GM12878 (cell line): ENCODE measurements around the gene PHKB. TPM values are rescaled to one million over a fixed set of nuclear protein-coding genes. Genes with fewer than 3 reads are reported as not detected.

Source experiments
- ASH2L ChIP-seq: fragments of 300-600, 200-600 bp; sonication (generic); IDR thresholded peaks from 2 replicates; pipeline ENCODE4 v1.6.1; 2017; ENCODE audit warnings: low read depth, mild to moderate bottlenecking, borderline replicate concordance
- RAD51 ChIP-seq: fragments of 450-650 bp; IDR thresholded peaks from 2 replicates; pipeline ENCODE4 v1.6.1; 2016; ENCODE audit warnings: moderate library complexity, mild to moderate bottlenecking, inconsistent platforms
- RELA ChIP-seq: fragments of 450-650 bp; IDR thresholded peaks from 2 replicates; pipeline ENCODE4 v1.8.0; 2014; ENCODE audit warnings: borderline replicate concordance; ENCODE audit not compliant: partially characterized antibody
- SPI1 ChIP-seq: IDR thresholded peaks from 2 replicates; pipeline ENCODE4 v1.6.1; 2011; ENCODE audit warnings: low read depth, mild to moderate bottlenecking, low read length, moderate library complexity, borderline replicate concordance; ENCODE audit not compliant: insufficient read depth
- TAF1 ChIP-seq: IDR thresholded peaks from 2 replicates; pipeline ENCODE4 v1.6.1; 2011; ENCODE audit warnings: mild to moderate bottlenecking, low read depth, low read length, borderline replicate concordance
- YY1 ChIP-seq: IDR thresholded peaks from 2 replicates; pipeline ENCODE4 v1.6.1; 2011; ENCODE audit warnings: low read depth, mild to moderate bottlenecking, low read length
- ZSCAN29 ChIP-seq: fragments of 450-650 bp; IDR thresholded peaks from 2 replicates; pipeline ENCODE4 v1.6.1; 2017; ENCODE audit warnings: mild to moderate bottlenecking, moderate library complexity
- polyA plus RNA-seq, 11 experiments: library from polyadenylated mRNA; depleted of rRNA in 4 of 11; unstranded in 6 of 11; stranded (reverse) in 5 of 11; fragments of >200 nt; fragmentation: Nextera tagmentation in 4 of 11; fragmentation: Illumina TruSeq in 1 of 11; extraction: Ambion mirVana in 4 of 11; extraction: Trizol in 1 of 11; gene quantifications; 1 replicate in 1 of 11; 2 replicates in 10 of 11; pipeline versions ENCODE4 v1.2.1 to v1.2.3, GENCODE V29; 2011 to 2016; ENCODE audit warnings: inconsistent platforms in 2 of 11, missing spikeins in 2 of 11, low read depth in 1 of 11
- total RNA-seq, 4 experiments: library from RNA; depleted of rRNA in 3 of 4; stranded (reverse); fragments of >200 nt in 3 of 4; fragmentation: Illumina TruSeq in 1 of 4; extraction: Trizol in 1 of 4; gene quantifications; 2 replicates each; pipeline versions ENCODE4 v1.2.1 to v1.2.3, GENCODE V29; 2013 to 2021
- TF ChIP-seq, protein P1 (sequence below): fragments of 150-350 bp; IDR thresholded peaks from 2 replicates; pipeline ENCODE4 v1.6.1; 2016; ENCODE audit warnings: low read depth, low read length
- TF ChIP-seq, protein P2 (sequence below): fragments of 450-650 bp; IDR thresholded peaks from 2 replicates; pipeline ENCODE4 v1.6.1; 2018; ENCODE audit warnings: mild to moderate bottlenecking, low read depth, moderate library complexity; ENCODE audit not compliant: partially characterized antibody

Gene PHKB
- total and polyA plus RNA-seq, 10 of the 15 experiments (the other 5 are each of a cell fraction or from before 2014, with no cell fraction given): 14.2 to 65.6 (median 37.0) TPM

DNA sequence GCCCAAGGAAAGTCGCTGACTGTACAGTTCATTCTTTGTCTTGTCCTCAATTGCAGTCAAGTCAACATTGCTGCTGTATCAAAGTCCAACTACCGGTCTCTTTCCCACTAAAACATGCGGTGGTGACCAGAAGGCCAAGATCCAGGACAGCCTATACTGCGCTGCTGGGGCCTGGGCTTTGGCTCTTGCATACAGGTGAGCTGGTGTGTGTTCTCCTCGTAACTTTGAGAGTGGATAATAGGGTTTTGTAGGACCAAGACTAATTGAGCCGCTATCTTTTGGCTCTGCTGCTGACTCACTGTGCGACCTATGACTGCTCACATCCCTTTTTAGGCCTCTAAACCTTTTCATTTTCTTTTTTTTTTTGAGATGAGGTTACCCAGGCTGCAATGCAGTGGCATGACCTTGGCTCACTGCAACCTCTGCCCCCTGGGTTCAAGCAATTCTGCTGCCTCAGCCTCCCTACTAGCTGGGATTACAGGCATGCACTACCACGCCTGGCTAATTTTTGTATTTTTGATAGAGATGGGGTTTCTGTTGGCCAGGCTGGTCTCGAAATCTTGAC, 38.7 kb downstream of the PHKB start (continued):
- TF ChIP-seq, protein P1, sequence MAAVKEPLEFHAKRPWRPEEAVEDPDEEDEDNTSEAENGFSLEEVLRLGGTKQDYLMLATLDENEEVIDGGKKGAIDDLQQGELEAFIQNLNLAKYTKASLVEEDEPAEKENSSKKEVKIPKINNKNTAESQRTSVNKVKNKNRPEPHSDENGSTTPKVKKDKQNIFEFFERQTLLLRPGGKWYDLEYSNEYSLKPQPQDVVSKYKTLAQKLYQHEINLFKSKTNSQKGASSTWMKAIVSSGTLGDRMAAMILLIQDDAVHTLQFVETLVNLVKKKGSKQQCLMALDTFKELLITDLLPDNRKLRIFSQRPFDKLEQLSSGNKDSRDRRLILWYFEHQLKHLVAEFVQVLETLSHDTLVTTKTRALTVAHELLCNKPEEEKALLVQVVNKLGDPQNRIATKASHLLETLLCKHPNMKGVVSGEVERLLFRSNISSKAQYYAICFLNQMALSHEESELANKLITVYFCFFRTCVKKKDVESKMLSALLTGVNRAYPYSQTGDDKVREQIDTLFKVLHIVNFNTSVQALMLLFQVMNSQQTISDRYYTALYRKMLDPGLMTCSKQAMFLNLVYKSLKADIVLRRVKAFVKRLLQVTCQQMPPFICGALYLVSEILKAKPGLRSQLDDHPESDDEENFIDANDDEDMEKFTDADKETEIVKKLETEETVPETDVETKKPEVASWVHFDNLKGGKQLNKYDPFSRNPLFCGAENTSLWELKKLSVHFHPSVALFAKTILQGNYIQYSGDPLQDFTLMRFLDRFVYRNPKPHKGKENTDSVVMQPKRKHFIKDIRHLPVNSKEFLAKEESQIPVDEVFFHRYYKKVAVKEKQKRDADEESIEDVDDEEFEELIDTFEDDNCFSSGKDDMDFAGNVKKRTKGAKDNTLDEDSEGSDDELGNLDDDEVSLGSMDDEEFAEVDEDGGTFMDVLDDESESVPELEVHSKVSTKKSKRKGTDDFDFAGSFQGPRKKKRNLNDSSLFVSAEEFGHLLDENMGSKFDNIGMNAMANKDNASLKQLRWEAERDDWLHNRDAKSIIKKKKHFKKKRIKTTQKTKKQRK: no peak
- TF ChIP-seq RAD51 (no peak), ASH2L (no peak), ZSCAN29 (no peak), YY1 (no peak), SPI1 (no peak), TAF1 (no peak), RELA (no peak)
- TF ChIP-seq, protein P2, sequence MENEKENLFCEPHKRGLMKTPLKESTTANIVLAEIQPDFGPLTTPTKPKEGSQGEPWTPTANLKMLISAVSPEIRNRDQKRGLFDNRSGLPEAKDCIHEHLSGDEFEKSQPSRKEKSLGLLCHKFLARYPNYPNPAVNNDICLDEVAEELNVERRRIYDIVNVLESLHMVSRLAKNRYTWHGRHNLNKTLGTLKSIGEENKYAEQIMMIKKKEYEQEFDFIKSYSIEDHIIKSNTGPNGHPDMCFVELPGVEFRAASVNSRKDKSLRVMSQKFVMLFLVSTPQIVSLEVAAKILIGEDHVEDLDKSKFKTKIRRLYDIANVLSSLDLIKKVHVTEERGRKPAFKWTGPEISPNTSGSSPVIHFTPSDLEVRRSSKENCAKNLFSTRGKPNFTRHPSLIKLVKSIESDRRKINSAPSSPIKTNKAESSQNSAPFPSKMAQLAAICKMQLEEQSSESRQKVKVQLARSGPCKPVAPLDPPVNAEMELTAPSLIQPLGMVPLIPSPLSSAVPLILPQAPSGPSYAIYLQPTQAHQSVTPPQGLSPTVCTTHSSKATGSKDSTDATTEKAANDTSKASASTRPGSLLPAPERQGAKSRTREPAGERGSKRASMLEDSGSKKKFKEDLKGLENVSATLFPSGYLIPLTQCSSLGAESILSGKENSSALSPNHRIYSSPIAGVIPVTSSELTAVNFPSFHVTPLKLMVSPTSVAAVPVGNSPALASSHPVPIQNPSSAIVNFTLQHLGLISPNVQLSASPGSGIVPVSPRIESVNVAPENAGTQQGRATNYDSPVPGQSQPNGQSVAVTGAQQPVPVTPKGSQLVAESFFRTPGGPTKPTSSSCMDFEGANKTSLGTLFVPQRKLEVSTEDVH: no peak
- TF ChIP-seq, all 136 proteins: peak for 0
